Fibroblast of peridontal ligament (primary cell): ENCODE data around the gene ARID4A.
"Not testable (repeated sequence)": the region's sequence is repeated elsewhere in the genome, so short reads cannot be mapped to it uniquely, and the experiment has no call there.

Experiments
- DNase-seq: peaks from one replicate; pipeline ENCODE4 v3.0.0-alpha.2; 2010; ENCODE audit errors: extremely low read depth

Gene ARID4A

DNA sequence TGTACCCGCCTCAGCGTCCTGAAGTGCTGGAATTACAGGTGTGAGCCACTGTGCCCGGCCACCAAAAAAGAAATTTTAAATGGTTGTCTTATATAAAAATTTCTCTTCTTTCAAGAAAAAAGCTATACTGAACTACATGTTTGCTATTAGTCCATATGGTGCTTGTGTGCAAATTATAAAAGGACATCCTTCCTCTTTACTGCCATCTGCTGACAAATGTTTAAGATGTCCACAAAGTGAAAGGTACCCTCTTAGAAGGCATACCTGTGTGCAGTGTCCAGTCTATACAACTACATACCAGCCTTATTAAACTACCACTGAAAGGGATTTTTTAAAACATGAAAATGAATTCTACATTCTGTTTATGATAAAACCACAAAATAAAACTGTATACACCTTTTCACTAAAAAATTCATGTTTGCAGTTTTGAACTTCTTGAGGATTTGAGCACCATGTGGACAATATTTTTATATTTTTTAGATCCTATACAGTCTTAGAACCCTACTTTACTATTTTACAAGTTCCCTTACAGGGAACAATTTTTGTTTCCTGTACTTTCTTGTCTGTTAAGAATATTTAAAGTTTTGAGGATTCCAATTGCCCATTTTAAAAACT lies 64.5 kb downstream of the ARID4A start:
- DNase-seq: peak; percentile 34

DNA sequence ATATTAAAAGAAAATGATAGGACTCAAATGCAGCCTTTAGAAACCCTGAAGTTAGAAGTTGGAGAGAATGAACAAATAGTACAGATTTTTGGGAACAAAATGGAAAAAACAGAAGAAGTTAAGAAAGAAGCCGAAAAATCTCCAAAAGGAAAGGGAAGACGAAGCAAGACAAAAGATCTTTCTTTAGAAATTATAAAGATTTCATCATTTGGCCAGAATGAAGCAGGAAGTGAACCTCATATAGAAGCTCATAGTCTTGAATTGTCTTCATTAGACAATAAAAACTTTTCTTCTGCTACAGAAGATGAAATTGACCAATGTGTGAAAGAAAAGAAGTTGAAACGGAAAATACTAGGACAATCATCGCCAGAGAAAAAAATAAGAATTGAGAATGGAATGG lies 66.0 kb downstream of the ARID4A start:
- DNase-seq: no peak

DNA sequence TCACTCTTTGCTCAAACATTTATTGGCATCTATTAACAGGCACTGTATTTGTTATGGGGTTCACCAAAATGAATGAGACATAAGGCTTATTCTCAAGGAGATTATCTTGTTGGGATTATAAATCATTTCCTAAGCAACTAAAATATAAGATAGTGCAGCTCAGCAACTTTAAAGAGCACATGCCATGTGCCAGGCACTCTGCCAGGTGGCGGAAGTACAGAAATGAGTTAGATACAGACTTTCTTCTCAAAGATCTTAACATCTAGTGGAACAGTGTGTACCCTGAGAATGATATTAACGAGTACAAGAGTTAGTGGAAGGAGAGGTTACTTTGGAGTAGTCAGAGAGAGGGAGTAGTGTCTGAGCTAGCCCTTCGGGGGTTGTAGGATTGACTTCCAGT lies 68.9 kb downstream of the ARID4A start:
- no peak for DNase-seq

DNA sequence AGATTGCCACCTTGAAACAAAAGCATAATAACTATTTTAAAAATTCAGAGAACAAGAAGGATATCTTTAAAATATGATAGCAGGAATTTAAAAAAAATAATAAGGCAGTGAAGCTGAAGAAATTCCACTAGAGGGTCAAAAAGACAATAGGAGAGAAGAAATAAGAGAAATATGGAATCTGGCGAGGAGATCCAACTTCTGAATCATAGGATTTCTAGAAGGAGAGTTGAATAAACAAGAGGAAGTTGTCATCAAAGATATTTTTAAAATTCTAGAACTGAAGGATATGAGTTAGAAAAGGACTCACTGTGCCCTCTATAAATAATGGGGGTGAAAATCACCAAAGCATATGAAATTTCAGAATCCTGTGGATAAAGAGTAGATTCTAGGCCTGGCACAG lies 70.6 kb downstream of the ARID4A start:
- peak; percentile 45 for DNase-seq

DNA sequence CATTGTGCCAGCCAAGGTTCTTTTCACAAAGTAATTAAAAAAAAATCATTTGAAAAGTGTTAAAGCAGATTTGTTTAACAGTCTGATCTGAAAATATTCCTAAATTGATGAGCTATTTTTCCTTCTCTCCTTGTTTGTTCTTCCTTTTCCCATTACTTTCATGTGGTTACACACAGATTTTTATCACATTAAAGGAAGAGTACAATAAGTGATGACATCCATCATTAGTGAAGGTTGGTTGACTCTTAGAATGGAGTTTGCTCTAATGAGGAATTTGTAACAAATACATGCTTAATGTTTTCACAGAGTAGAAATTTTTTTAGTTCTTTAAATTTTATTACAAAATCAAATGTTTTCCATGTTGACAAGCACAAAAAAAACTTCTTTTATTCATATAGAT lies 78.4 kb downstream of the ARID4A start:
- no peak for DNase-seq

DNA sequence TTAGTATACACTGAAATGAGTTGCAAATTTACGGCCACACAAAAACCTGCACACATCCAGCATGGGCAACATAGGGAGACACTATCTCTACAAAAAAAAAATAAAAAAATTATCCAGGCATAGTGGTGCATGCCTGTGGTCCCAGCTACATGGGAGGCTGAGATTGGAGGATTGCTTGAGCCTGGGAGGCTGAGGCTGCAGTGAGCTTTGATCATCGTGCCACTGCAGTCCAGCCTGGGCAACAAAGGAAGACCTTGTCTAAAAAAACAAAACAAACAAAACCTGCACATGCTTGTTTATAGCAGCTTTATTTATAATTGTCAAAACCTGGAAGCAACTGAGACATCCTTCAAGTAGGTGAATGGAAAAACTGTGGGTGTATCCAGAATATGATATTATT lies 92.5 kb downstream of the ARID4A start:
- DNase-seq: no peak

DNA sequence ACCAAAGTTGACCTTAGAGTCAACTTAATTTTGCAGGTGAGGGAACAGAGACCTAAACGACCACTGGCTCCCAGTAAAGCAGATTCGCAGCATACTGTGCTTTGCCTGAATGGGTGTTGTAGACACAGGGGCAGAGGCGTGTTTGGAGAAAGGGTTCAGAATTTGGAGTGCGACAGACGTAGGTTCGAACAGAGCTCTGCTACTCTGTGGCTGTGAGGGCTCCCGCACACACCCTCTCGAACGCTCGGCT lies 97.1 kb downstream of the ARID4A start:
- DNase-seq: no peak

DNA sequence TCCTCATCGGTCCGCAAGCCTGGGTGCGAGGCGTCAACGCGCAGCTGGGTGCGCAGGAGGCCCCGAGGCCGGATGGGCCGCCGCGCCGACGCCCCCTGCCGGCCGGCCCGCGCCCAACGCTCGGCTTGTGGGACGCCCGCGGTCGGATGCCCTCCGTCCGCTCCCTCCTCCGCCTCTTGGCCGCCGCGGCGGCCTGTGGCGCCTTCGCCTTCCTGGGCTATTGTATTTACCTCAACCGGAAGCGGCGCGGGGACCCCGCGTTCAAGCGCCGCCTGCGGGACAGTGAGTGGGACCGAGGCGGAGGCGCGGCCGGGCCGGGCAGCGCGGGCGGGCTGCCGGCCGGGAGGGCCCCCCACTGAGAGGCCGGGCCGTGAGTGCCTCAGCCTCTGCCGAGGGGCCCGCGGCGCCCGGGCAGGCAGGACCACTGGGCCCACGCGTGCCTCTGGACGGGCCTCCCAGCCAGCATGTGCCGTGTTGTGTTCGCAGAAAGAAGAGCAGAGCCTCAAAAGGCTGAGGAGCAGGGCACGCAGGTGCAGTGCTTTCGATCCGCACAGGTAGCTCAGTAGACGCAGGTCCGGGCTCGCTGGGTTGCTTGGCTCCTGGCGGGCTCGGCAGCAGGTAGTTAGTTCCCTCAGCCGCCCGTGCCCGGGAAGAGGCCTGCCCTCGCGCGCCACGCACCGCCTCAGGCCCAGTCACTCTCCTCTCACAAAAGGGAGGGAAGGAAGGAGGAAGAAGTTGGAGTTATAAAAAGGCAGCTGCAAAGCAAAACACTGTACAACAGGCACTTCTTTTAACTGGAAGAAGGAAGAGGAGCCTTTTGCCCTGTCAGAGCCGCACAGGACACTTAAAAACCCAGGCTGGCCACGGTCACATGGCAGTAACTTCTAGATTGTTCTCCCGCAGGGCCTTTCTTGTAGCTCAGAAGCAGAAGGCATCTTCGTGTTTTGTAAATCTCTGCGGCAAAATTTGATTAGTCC lies 97.7 kb downstream of the ARID4A start, which contains the start of gene TOMM20L:
TSS of gene TOMM20L (plus strand) at position 119 of the 977 bp plus-strand sequence. CDS start at position 147, 28 bp downstream.
- DNase-seq: peak; percentile 33

DNA sequence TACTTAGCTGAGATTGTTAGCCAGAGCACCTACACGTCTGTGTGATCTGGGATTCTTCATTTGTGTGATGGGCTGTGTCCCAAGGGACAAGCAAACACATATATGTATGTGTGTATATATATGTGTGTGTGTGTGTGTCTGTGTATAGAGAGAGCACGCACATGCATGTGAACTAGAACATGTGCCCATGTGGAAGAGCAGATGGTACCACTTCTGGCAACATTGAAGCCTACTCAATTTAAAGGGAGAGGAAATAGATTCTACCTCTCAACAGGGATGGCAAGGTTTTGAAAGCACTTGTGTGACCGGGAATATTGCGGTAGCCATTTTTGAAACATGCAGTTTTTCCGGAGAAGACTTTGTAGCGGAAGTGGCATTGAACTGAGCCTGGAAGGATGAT lies 98.8 kb downstream of the ARID4A start:
- no peak for DNase-seq

DNA sequence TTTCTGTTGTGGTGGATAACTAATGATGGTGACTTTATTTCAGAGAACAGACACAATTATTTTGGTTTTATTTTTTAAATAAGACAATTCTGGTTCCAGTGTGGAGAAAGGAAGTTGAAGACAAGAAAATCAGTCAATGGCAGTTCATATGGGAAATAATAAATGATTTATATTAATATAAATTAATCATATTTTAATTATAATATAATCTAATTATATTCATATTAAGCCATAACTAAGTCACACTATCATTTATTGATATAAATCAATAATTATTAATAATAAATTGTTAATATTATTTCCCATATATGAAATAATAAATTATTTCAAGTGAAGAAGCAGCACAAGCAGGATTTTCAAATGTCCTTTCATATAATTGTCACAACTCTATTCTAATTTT lies 100.1 kb downstream of the ARID4A start:
- no peak for DNase-seq

DNA sequence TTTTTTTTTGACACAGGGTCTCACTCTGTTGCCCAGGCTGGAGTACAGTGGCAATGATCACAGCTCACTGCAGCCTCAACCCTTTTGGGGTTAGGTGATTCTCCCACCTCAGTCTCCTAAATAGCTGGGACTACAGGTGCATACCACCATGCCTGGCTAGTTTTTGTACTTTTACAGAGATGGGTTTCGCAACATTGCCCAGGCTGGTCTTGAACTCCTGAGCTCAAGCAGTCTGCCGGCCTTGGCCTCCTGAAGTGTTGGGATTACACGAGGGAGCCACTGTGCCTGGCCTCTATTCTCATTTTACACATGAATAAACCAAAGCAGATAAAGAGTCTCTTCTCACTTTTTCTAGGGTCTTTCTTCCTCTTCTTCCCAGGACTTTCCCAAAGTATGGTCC lies 100.5 kb downstream of the ARID4A start:
- DNase-seq: no peak

DNA sequence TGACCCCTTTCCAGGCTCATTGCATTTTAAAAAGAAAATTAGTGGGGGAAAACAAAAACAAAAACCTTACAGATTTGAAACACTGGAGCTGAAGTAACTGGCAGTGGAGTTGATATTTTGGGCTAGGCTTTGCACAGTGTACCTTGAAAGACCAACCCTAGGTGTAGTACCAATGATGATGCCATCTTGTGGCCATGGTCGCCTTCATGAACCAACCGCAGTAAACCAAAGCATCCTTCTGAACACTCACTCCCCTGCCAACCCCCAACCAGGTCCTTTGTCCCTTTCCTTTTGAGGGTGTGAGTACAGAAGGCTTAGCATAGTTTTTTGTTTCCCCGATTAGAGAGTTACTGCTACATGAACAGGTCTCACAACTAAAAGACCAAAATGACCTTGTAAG lies 103.2 kb downstream of the ARID4A start:
- DNase-seq: no peak

DNA sequence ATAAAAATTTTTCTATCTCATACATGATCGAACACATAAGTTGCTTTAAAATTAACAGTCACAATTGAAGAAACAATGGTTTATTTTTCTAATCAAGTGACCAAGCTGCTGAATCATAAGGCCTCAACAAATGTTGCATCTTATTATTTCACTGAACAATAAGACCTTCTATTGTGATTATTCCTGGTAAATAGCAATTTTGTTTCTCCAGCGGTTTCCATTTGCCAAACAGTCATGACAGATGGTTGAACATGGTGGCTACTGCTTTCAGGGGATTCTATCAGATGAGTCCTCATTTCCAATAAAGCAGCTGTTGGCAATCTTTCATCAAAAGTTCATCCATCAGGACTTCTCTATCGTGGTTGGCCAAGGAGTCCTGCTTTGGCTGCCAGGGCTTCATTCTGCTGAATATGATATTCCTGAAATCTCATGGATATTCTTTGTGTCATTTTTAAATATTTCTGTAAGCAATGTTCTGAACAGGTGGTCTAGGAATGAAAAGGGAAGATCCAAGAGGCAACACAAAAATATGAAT lies 110.4 kb downstream of the ARID4A start:
- DNase-seq: no peak

DNA sequence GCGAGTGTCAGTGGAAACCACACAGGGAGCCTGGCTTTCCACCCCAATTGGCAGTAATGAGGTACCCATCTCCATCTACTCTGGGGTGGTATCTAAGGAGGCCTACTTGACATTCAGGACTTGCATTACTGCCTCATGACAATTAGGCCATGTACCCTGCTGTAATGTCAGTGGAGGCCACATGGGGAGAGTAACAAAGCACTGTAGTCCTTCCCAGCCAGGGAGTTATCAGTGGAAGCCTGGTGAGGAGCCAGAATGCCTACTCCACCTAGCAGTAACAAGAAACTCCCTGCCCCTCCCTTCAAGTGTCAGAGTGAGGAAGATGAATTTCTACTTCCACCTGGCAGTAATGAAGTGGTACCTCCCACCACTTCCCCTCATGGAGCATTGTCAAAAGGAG lies 116.5 kb downstream of the ARID4A start:
- DNase-seq: no peak

DNA sequence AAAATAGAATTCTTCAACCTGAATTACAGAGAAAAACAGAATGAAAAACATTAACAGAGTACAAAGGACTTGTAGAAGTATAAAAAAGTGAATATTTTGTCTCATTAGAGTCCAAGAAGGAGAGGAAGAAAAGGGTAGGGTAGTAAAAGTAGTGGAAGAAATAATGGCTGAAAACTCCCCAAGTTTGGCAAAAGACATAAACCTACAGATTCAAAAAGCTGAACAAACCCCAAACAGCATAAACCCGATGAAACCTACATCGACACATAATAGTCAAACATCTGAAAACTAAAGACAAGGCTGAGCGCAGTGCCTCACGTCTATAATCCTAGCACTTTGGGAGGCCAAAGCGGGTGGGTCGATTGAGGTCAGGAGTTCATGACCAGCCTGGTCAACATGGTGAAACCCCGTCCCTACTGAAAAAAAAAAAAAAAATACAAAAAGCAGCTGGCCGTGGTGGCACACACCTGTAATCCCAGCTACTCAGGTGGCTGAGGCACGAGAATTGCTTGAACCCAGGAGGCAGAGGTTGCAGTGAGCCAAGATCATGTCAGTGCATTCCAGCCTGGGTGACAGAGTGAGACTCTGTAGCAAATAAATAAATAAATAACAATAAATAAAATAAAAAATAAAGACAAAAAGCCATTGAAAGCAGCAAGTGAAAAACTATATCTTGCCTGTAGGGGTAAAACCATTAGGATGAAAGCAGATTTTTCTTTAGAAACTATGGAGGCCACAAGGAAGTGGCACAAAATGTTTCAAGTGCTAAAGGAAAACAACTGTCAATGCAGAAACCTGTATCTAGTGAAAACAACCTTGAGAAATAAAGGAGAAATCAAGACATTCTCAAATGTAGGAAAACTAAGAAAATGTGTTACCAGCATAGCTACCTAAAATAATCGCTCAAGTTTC lies 117.5 kb downstream of the ARID4A start:
- no peak for DNase-seq

DNA sequence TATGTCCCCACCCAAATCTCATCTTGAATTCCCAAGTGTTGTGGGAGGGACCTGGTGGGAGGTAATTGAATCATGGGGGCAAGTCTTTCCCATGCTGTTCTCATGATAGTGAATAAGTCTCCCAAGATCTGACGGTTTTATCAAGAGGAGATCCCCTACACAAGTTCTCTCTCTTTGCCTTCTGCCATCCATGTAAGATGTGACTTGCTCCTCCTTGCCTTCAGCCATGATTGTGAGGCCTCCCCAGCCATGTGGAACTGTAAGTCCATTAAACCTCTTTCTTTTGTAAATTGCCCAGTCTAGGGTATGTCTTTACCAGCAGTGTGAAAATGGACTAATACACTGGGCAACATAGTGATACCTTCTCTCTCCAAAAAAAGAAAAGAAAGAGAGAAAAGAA lies 118.6 kb downstream of the ARID4A start:
- DNase-seq: not testable (repeated sequence)
